Hematopoietic multipotent progenitor cell treated with erythropoietin and hydrocortisone succinate and interleukin-3 and kit ligand, for 8 days (in vitro differentiated cells): ENCODE results near the gene MCMBP.

ENCODE experiments used
- DNase-seq: peaks from one replicate; pipeline ENCODE4 v3.0.0-alpha.2; 2015

MCMBP gene

GRCh38 chr10:119781498-119781897 lies 91.1 kb downstream of the MCMBP start:
- no peak for DNase-seq

GRCh38 chr10:119780879-119781480 lies 91.7 kb downstream of the MCMBP start:
- no peak for DNase-seq
